ENCODE results near the gene CD2AP.
"Not testable (repeated sequence)": the region's sequence is repeated elsewhere in the genome, so short reads cannot be mapped to it uniquely, and the experiment has no call there.

Gene CD2AP

DNA sequence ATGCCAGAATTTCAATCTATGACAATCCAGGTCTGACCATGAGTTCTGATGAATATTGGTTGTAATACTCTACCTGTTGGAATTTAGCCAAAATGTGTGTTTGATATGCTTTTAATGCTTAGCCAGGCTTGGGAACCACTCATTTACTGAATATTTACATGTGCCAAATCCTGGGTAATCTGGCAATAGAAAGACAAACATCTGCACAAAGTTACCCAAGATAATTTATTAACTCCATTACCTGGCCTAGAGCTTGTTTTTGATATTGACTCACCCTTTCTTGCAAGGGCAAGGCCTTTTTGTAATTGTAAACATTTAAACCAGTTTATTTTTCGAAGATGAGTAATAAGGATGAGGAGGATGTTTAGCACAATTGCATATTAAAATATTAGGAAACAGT, 13.5 kb upstream of the CD2AP start:
- DNase-seq: no peak

DNA sequence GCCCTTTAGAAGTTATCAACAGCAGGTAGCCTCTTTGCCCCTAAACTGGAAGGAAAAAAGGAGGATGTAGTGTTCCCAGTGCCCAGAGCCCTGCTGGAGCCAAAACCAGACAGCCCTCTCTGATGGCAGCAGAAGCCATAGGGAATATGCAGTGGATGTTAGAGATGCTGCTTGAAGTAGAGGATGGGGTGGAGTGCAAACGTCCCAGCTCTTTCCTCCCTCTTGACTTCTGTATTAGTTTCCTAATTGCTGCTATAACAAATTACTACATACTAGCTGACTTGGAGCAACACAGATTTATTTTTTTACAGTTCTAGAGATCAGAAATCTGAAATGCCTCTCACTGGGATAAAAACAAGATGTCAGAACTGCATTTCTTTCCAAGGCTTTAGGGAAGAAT, 12.5 kb upstream of the CD2AP start:
- DNase-seq: no peak

DNA sequence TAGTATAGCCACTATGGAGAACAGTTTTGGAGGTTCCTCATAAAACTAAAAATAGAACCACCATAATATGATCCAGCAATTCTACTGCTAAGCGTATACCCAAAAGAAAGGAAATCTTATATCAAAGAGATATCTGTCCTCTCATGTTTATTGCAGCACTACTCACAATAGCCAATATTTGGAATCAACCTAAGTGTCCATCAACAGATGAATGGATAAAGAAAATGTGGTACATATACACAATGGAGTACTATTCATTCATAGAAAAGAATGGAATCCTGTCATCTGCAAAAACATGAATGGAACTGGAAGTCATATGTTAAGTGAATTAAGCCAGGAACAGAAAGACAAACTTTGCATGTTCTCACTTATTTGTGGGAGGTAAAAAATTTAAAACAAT, 5.7 kb upstream of the CD2AP start:
- no peak for DNase-seq

DNA sequence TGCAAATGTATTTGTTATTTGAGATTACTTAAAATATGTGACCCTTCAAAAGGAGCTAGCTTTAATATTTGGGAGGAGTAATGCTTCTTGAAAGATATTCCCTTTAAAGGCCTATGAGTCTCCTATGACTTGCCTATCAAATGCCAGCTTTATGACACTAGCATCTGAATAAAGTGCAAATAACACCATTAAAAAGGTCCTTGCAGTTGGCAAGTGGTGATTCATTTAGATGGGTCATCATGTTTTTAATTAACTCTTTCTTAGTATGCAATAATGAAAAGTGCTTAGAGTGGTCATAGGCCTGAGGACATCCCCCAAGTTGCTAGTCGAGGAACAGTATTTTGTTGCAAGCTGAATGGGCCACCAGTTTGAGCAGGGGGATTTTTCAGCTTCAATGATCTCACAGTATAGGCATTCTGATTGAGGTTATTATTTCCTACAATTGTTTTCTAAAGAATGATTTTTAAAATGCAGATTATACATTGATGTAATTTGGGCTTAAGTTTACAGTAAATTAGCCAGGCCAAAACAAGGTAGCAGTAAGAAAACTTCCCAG, 3.7 kb upstream of the CD2AP start:
- no peak for DNase-seq

DNA sequence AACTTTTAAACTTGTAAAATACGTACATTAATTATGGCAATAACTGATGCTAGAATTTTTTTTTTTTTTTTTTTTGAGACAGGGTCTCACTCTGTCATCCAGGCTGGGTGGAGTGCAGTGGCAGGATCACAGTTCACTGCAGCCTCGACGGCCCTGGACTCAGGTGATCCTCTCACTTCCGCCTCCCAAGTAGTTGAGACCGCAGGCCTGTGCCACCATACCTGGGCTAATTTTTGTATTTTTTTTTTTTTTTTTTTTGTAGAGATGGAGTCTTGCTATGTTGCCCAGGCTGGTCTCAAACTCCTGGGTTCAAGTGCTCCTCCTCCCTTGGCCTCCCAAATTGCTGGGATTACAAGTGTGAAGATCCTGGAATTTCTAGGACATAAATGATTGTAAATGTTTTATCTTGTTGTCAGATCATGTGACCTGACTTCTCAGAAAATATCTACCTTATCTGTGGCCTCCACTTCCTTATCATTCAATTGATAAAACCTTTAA, 2.2 kb upstream of the CD2AP start:
- no peak for DNase-seq

DNA sequence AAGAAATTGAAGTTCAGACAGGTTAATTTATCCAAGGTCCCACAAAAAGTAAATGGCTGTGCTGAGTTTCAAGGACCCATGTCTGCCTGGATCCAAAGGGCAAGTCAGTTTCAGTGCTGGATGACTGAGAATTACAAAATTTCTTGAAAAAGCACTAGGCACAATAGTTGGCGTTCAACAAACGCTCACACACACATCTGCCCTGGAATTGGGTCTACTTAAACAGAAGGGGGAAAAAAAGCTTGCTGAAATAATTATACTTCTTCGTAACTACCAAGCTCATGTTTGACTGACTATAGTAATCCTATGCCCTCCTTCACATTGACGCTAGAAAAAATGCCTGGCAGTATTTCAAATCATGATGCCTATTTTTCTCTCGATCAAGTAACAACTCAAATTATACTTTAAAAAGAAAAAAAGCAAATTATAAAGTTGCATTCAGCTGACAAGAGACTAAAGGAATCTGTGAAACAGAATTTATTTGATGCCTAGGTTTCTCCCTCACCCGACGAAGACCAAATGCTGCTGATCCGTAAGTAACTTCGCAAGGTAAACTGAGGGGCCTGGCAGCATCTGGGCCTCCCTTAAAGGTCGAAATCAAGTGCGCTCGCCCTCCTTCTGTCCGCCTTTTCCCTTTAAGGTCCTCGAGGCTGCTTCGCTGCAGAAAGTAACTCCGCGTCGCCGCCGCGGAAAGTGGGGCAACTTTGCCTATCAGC, 650 bp upstream of the CD2AP start:
- DNase-seq: no peak

DNA sequence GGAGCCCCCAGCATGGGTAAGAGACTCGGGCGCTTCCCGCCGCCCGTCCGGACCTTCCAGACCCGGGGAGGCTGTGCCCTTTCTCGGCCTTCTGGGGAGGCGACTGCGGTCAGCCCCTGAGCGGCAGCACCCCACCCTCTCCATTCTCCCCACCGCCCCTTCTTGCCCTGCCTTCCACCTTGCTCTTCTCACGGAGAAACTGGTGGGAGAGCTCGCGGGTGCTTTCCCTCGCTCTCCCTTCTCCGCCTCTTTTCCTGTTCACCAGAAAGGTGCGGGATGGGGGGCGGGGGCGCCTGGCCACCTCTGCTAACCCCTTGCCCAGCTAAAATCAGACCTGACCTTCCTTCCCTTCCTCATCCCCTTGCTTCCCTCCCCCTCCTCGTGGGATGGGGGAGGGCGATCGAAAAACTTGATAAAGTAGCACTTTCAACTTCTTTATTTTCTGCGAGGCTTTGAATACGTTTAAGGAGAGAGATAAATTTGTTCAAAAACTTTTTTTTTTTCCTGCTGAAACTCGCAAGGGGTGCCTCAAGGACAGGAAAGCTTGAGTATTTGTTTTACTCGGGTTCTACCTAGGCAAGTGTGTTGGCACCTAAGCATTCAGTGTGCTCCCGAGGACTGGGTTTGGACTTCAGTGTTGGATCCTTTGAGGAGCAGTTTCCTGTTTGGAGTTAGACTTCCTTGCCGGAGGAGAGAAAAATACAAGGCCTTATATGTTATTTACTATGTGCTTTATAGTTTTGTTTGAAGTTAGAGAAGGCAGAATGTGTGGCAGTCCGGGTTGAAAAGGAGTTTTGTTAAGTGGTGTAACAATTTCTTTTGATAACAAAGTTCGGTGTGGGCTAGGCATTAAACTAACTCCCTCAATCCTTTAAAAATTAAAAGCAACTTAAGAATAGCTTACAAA, 897 bp downstream of the CD2AP start:
- DNase-seq: peak; percentile 12

DNA sequence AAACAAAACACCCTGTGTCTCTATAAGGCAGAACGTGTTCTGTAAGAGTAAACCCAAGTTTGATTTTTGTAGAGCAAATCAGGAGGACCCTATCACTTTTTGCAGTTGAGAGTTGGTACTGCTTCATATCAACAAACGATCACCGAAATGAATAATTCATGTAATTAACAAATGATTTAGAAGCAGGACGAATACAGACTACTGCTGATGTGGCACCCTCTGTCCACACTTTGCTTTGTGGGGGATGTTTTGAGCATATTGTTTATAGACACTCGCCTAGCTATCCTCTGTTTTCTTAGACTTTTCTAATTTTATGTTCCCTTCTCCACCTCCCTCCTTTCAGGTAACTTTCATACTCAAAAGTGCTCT, 1.5 kb downstream of the CD2AP start:
- DNase-seq: no peak

DNA sequence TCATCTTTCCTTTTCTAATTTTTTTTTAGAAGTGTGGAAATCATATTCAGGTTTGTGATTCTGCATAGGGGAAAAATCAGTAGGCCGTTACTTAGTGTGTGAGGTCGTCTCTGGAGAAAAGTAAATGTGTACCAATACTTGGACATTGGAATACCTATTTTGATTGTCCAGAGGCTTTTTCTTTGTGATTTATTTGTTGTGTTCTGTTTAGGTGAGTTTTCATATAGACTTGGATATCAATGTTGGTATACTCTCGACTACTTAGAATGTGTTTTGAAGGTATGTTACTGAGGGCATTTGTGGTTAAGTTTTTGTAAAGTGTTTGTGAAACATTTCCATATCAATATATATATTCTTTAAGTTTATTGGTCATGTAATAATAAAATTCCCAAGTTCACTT, 2.3 kb downstream of the CD2AP start:
- no peak for DNase-seq

DNA sequence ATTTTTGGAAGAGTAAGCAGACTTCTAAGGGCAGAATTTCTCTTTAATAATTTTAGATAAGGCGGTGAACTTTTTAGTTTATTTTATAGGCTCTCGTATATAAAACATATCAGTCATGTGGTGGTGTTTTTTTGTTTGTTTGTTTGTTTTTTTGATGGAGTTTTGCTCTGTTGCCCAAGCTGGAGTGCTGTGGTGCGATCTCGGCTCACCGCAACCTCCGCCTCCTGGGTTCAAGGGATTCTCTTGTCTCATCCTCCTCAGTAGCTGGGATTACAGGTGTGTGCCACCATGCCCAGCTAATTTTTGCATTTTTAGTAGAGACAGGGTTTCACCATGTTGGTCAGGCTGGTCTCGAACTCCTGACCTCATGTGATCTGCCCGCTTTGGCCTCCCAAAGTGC, 3.6 kb downstream of the CD2AP start:
- DNase-seq: not testable (repeated sequence)

DNA sequence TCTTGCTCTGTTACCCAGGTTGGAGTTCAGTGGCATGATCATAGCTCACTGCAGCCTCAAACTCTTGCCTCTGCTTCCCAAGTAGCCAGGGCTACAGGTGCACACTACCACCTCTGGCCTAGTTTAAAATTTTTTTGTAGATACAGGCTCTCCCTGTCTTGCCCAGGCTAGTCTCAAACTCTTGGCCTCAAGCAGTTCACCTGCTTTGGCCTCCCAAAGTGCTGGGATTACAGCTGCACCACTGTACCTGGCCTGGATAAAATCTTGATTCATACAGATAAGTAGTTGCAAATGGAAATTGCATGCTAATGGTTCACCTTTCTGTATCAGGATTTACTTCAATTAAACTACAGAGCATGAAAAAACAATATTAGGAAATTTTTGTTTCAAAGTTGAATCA, 4.2 kb downstream of the CD2AP start:
- DNase-seq: no peak

DNA sequence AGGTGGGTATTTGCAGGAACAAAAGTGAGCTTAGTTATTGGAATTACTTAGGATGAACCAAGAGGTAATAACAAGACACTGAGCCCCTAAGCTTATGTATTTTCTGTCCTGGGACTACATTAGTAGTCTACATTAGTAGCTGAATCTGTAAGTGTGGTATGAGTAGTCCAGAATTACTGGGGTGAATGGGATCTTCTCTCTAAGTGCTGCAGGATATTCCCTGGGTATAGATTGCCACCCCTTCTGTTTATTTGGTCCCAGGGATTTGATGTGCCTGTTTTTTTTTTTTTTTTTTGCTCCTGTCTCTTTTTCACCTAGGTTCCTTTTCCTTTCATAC, 5.9 kb downstream of the CD2AP start:
- no peak for DNase-seq

DNA sequence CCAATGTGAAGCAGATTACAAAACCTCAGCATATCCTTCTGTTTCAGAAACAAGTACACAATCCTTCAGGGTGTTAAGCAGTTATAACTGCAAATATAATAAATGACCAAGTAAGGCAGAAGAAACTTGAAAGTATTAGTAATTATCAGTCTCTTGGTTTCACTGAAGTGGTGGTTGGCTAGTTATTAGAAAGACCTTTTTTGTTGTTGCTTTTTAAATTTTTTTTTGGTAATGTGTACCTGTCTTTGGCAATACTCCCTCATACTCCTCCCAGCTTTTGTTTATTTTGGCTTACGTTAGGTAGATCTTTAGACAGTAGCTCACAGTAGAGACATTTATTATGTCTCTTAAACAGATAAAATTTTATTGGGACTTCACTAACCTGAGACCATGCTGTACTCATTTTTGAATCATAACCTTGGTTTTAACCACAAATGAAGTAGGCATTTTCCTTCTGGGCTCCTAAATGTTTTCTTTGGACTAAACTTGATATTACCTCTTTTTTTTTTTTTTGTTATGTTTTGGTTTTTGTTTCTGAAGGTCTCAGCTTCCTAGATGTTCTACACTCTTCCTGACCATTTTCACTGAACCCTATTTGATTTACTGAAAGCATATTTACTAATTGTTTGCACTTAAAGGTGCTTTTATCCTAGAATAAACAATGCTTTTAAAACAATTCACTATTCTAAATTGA, 6.4 kb downstream of the CD2AP start:
- no peak for DNase-seq

DNA sequence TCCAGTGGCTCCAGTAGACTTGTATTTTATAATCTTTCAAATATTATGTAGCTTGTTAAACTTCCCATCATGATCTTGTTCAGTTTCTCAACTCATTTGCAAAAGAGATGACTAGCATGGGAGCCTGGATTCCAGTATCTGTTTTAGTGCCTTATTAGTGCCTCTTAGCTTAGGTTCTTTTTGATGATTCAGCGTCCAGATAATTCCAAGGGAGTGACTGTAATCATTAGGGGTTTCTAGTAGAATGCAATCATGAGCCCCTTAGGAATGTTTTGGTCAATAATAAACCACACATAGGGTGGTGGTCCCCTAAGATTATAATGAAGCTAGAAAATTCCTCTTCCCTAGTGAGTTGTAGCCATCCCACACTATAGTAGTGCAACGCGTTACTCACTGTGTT, 7.0 kb downstream of the CD2AP start:
- no peak for DNase-seq

DNA sequence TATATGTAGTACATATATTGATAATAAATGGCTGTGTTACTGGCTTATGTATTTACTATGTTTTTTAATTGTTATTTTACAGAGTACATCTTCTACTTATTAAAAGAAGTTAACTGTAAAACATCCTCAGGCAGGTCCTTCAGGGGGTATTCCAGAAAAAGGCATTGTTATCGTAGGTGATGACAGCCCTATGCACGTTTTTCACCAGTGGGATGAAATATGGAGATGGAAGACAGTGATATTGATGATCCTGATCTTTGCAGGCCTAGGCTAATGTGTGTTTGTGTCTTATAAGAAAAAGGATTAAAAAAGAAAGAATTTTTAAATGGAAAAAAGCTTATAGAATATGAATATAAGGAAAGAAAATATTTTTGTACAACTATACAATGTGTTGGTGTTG, 7.5 kb downstream of the CD2AP start:
- DNase-seq: no peak

DNA sequence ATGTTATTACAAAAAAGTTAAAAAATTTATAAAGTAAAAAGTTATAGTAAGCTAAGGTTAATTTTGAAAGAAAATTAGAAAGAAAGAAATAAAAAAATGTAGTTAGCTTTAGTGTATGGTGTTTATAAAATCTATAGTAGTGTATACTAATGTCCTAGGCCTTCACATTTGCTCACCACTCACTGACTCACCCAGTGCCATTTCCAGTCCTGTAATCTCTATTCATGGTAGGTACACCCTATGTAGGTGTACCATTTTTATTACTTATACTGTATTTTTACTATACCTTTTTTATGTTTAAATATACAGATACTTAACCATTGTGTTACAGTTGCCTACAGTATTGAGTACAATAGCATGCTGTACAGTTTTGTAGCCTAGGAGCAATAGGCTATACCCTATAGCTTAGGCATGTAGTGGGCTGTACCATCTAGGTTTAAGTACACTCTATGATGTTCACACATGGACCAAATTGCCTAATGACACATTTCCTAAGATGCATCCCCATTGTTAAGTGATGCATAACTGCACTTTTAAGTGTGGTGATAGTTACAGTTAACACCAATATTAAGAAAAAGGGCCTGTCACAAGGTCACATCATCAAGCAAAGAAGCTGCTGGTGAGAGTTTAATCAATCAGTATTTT, 8.0 kb downstream of the CD2AP start:
- DNase-seq: no peak

DNA sequence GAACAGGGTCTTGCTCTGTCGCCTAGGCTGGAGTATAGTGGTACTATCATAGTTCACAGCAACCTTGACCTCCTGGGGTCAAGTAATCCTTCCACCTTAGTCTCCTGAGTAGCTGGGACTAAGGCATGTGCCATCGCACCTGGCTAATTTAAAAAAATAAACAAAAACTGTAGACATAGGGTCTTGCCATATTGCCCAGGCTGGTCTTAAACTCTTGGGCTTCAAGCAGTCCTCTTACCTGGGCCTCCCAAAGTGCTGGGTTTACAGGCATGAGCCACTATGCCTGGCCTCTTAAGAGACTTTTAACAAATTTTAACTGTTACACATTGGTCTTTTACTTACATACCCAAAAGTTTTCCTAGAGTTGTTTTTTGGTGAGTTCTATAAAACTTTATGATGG, 12.4 kb downstream of the CD2AP start:
- DNase-seq: no peak

DNA sequence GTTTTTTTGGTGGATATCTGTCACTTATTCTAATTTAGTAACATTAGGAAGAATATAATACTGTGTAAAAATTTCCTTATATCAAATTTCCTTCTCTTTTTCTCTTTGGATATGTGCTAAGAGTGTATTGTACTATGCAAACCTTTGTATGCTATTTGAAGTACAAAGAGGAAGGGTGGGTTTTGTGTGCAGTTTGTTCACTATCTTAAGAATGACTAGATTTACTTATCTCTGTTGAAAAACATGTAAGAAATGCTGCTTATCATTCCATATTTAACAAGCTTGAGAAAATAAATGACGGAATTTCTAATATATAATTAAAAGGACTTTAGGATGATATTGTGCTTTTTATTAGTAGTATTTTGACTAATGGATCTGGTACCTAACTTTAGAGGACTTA, 13.1 kb downstream of the CD2AP start:
- DNase-seq: no peak

DNA sequence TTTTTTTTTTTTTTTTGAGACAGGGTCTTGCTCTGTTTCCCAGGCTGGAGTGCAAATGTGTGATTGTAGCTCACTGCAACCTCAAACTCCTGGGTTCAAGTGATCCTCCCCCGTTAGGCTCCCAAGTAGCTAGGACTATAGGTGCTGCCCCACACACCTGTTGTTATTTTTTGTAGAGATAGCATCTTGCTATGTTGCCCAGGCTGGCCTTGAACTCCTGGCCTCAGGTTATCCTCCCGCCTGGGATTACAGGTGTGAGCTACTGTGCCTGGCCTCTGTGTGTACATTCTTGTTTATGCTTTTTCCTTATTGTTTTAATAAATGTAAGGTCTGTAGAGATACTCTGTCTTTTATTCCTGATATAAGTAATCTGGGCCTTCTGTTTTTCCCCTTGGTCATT, 14.8 kb downstream of the CD2AP start:
- no peak for DNase-seq

DNA sequence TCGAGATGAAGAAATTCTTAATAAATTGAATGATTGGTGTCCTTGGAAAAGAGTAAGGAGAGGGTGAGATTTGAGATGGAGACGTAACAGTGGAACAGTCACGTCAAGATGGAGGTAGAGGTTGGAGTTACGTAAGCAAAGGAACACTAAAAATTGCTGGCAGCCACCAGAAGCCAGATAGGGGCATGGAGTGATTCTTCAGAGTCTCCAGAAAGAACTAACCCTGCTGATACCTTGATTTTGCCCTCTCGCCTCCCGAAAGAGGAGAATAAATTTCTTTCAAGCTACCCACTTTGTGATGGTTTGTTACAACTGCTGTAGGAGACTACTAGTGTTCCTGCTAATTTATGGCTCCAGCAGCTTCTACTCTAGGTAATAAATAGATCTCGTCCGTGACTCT, 17.6 kb downstream of the CD2AP start:
- no peak for DNase-seq

DNA sequence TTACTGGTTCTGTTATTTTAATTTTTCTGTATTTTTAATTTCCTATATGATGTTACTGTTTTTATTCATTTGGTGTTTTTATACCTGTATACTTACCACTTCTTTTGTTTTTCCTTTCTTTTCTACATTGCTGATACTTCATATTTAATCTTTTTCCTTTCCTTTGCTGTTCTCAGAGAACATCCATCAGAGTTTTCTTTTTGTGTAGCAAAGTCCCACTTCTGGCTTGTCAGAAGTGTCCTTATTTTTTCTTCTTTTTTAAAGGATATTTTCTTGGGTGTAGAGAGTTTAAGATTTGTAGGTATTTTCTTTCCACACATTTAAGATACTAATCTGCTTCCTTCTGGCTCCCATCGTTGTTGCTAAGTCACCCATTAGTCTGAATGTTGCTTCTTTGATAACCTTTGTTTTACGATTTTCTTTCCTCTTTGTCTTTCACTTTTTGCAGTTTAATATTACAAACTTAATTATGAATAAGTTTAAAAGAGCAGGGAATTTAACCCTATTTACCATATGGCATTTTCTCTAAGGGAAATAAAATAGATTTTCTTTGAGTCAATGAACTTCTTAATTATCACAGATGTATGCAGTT, 18.5 kb downstream of the CD2AP start:
- no peak for DNase-seq

DNA sequence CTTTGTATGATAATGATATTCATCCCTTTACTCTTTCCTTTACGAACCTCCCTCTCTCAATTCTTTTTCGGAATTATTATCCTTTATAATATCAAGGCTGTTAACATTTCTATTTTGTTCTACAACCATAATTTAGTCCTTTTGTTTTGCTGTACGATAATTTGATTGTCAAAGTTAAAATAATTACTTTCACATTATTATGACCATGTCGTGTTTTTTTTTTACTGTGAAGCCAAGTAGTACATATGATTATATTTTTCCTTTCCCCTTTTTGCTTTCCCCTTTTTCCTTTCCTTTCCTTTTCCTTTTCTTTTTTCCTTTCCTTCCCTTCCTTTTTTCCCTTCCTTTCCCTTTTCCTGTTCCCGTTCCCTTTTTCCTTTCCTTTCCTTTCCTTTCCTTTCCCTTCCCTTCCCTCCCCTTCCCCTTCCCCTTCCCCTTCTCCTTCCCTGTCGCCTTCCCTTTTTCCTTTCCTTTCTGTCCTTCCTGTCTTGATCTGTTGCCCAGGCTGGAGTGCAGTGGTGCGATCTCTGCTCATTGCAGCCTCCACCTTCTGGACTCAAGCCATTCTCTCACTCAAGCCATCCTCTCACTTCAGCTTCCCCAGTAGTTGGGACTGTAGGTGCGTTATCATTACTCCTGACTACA, 19.5 kb downstream of the CD2AP start:
- DNase-seq: no peak
